Right lobe of liver (tissue), 4 donors: Measurements from ENCODE around the gene KCNQ4.

Source experiments
- POLR2A ChIP-seq: fragments of 450-650 bp; IDR thresholded peaks from one replicate; pipeline ENCODE4 v1.6.1; 2017; ENCODE audit warnings: antibody characterized with exemption, mild to moderate bottlenecking
- TF ChIP-seq, protein P1 (sequence below), 4 donors: fragments of 200-600 bp in 3 of 4; fragments of 450-650 bp in 1 of 4; IDR thresholded peaks; one replicate each; pipeline versions ENCODE4 v1.5.1 to v1.8.0; 2016 to 2022; ENCODE audit warnings: antibody characterized with exemption in 4 of 4, mild to moderate bottlenecking in 2 of 4
- donor health status: DM: no; HTN: no; CAD: no.
- donor health status: DM: no; HTN: no; CAD: no.
- donor health status: DM: no; HTN: yes; CAD: no.

DNA sequence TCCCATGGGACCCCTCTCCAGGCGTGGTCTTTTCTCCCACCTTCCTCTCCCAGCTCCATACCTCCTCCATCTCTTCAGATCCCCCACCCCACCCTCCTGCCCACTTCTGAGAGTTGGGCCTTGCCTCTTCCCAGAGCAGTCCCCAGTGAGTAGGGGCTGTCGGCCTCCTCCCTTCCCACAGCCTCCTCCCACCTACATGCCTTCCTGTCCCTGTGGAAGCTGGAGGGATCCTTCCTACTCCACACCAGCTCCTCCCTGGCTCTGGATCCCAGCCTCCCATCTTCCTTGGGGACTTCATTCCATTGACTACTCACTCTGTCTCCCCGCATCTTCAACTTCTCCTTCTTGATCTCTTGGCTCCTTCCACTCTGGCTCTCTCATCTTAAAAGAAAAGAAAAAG, 24.9 kb downstream of the KCNQ4 start:
- TF ChIP-seq, protein P1, sequence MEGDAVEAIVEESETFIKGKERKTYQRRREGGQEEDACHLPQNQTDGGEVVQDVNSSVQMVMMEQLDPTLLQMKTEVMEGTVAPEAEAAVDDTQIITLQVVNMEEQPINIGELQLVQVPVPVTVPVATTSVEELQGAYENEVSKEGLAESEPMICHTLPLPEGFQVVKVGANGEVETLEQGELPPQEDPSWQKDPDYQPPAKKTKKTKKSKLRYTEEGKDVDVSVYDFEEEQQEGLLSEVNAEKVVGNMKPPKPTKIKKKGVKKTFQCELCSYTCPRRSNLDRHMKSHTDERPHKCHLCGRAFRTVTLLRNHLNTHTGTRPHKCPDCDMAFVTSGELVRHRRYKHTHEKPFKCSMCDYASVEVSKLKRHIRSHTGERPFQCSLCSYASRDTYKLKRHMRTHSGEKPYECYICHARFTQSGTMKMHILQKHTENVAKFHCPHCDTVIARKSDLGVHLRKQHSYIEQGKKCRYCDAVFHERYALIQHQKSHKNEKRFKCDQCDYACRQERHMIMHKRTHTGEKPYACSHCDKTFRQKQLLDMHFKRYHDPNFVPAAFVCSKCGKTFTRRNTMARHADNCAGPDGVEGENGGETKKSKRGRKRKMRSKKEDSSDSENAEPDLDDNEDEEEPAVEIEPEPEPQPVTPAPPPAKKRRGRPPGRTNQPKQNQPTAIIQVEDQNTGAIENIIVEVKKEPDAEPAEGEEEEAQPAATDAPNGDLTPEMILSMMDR (IDR thresholded peaks at IDR 0.05): no peak
- TF ChIP-seq POLR2A: no peak
